ENCODE measurements around the gene XXYLT1.

- no peak for TF ChIP-seq CTCF (IDR thresholded peaks at IDR 0.05)
- TF ChIP-seq EZH2phosphoT487 (IDR thresholded peaks at IDR 0.05) = no peak
- TF ChIP-seq EZH2 (IDR thresholded peaks at IDR 0.05) = no peak
These were observed 230.9 kb downstream of the XXYLT1 start for GRCh38 chr3:195040094-195040493.
